Panc1 (cell line): ENCODE results near the gene C1QTNF1. TPM values are rescaled to one million over a fixed set of nuclear protein-coding genes. Genes with fewer than 3 reads are reported as not detected.

Source experiments
- ATAC-seq: fragments of 200-7000 bp; cut with Tn5 transposase; 2 replicates; pipeline ENCODE4 v1.9.1; 2020; ENCODE audit warnings: mild to moderate bottlenecking, moderate library complexity
- BruUV-seq: library from RNA; stranded (reverse); fragments of 400-500 nt; replicated peaks from 2 replicates; lab custom pipeline; 2021; lab: Mats Ljungman, UMichigan
- CTCF ChIA-PET: fragments of 300-600 bp; sonication (Branson Sonifier 250); formaldehyde crosslinking; loops from one replicate; lab custom pipeline; 2022; ENCODE audit warnings: antibody characterized with exemption; lab: Charles Lee
- POLR2A ChIA-PET: fragments of 300-600 bp; sonication (Branson Sonifier 250); formaldehyde crosslinking; loops from one replicate; lab custom pipeline; 2022; ENCODE audit warnings: antibody characterized with exemption; lab: Charles Lee
- DNase-seq: peaks from one replicate; pipeline ENCODE4 v3.0.0-alpha.2; 2010; ENCODE audit warnings: low read depth, low spot score
- H3K27ac ChIP-seq: 2 replicates; pipeline ENCODE4 v1.5.1; 2011; ENCODE audit warnings: mild to moderate bottlenecking, low read length, inconsistent platforms
- H3K27me3 ChIP-seq: fragments of 200-500 bp; sonication (Bioruptor generic); 2 replicates; pipeline ENCODE4 v1.6.0; 2014; ENCODE audit warnings: low read length, inconsistent platforms; ENCODE audit not compliant: control insufficient read depth, insufficient read depth
- H3K36me3 ChIP-seq: fragments of 200-500 bp; sonication (Bioruptor generic); 2 replicates; pipeline ENCODE4 v1.5.1; 2014; ENCODE audit warnings: inconsistent platforms, mild to moderate bottlenecking, low read length, moderate library complexity; ENCODE audit not compliant: control insufficient read depth, insufficient read depth
- H3K4me1 ChIP-seq: 2 replicates; pipeline ENCODE4 v1.5.1; 2011; ENCODE audit warnings: inconsistent platforms, mild to moderate bottlenecking, low read length, moderate library complexity; ENCODE audit not compliant: control insufficient read depth, insufficient read depth
- H3K4me3 ChIP-seq, 2 experiments: 2 replicates each; pipeline ENCODE4 v1.5.1; 2011 to 2012; ENCODE audit warnings: low read depth in 2 of 2, low read length in 2 of 2, mild to moderate bottlenecking in 2 of 2, inconsistent platforms in 1 of 2, moderate library complexity in 1 of 2
- H3K9me3 ChIP-seq: fragments of 200-500 bp; sonication (Bioruptor generic); 2 replicates; pipeline ENCODE4 v1.5.1; 2014; ENCODE audit warnings: low read depth, mild to moderate bottlenecking, inconsistent platforms, low read length, moderate library complexity; ENCODE audit not compliant: control insufficient read depth, insufficient read depth
- CTCF ChIP-seq: fragments of 450-650 bp; IDR thresholded peaks from 2 replicates; pipeline ENCODE4 v1.5.1; 2017; ENCODE audit warnings: mild to moderate bottlenecking
- POLR2AphosphoS5 ChIP-seq: IDR thresholded peaks from 2 replicates; pipeline ENCODE4 v1.6.1; 2012; ENCODE audit warnings: mild to moderate bottlenecking, low read depth, low read length, moderate library complexity
- SIN3A ChIP-seq: IDR thresholded peaks from 2 replicates; pipeline ENCODE4 v1.6.1; 2012; ENCODE audit warnings: low read depth, mild to moderate bottlenecking, low read length, moderate library complexity, borderline replicate concordance; ENCODE audit not compliant: insufficient read depth
- TCF7L2 ChIP-seq: IDR thresholded peaks from 2 replicates; pipeline ENCODE4 v1.6.1; 2011; ENCODE audit warnings: mild to moderate bottlenecking, low read depth, low read length, inconsistent platforms
- in situ Hi-C: cut with HindIII; loops from 2 replicates; pipeline ENCODE4 v1.10.0; 2016; ENCODE audit warnings: low sequenced_read_pairs, low pct_unique_long_range_greater_than_20kb
- intact Hi-C: fragments of 100-400 bp; cut with micrococcal nuclease; formaldehyde crosslinking; loops from one replicate; pipeline ENCODE4 v1.10.0; 2022; ENCODE audit not compliant: unreplicated experiment
- total RNA-seq: library from RNA; stranded (reverse); gene quantifications from one replicate; pipeline ENCODE4 v1.2.1, GENCODE V29; 2021; ENCODE audit not compliant: unreplicated experiment
- TF ChIP-seq, protein P1 (sequence below), 2 experiments: IDR thresholded peaks; 2 replicates each; pipeline ENCODE4 v1.6.1; 2011 to 2012; ENCODE audit warnings: low read depth in 2 of 2, control low read depth in 1 of 2, low read length in 1 of 2, mild to moderate bottlenecking in 1 of 2, moderate library complexity in 1 of 2; ENCODE audit not compliant: insufficient read depth in 1 of 2

The C1QTNF1 gene
- total RNA-seq, 1 experiment from 2014 or later = 1.5 TPM

- TF ChIP-seq POLR2AphosphoS5 (no peak), CTCF (no peak), TCF7L2 (no peak), SIN3A (no peak)
- TF ChIP-seq, protein P1, sequence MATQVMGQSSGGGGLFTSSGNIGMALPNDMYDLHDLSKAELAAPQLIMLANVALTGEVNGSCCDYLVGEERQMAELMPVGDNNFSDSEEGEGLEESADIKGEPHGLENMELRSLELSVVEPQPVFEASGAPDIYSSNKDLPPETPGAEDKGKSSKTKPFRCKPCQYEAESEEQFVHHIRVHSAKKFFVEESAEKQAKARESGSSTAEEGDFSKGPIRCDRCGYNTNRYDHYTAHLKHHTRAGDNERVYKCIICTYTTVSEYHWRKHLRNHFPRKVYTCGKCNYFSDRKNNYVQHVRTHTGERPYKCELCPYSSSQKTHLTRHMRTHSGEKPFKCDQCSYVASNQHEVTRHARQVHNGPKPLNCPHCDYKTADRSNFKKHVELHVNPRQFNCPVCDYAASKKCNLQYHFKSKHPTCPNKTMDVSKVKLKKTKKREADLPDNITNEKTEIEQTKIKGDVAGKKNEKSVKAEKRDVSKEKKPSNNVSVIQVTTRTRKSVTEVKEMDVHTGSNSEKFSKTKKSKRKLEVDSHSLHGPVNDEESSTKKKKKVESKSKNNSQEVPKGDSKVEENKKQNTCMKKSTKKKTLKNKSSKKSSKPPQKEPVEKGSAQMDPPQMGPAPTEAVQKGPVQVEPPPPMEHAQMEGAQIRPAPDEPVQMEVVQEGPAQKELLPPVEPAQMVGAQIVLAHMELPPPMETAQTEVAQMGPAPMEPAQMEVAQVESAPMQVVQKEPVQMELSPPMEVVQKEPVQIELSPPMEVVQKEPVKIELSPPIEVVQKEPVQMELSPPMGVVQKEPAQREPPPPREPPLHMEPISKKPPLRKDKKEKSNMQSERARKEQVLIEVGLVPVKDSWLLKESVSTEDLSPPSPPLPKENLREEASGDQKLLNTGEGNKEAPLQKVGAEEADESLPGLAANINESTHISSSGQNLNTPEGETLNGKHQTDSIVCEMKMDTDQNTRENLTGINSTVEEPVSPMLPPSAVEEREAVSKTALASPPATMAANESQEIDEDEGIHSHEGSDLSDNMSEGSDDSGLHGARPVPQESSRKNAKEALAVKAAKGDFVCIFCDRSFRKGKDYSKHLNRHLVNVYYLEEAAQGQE (IDR thresholded peaks at IDR 0.05; ENCODE audit: insufficient read depth in 1 of 2, low read depth in 2 of 2, low read length in 1 of 2) = no peak
- in situ Hi-C loops (no loop called here), intact Hi-C loops (no loop called here)
- Histone ChIP-seq H3K36me3 (no peaks in the 10 kb centered on the region; the same call in 1 of the 2 replicates), H3K4me1 (peaks cover 19% of the 10 kb centered on the region; the same call in 1 of the 2 replicates), H3K27ac (no peak overlapping the region; the same call in 1 of the 2 replicates), H3K4me3 (no peak overlapping the region), H3K9me3 (no peaks in the 10 kb centered on the region), H3K27me3 (no peaks in the 10 kb centered on the region)
- ATAC-seq (no peak), DNase-seq (no peak)
- no TSS peak for BruUV-seq
- ChIA-PET POLR2A (no interaction called here), CTCF (interaction anchor here (0.6 kb wide), 1 partner anchor 497 kb away, joined by 7 read pairs; no protein-coding TSS in a partner anchor)
Measured at GRCh38 chr17:78980624-78980972, 43.4 kb upstream of the C1QTNF1 start.

GRCh38 chr17:78981010-78981888, 42.7 kb upstream of the C1QTNF1 start:
- Histone ChIP-seq H3K4me1 (peaks cover 26% of the 10 kb centered on the region), H3K36me3 (no peaks in the 10 kb centered on the region; the same call in 1 of the 2 replicates), H3K27ac (no peak overlapping the region), H3K9me3 (no peaks in the 10 kb centered on the region), H3K4me3 (no peak overlapping the region), H3K27me3 (no peaks in the 10 kb centered on the region)
- intact Hi-C loops = no loop called here
- in situ Hi-C loops = no loop called here
- no TSS peak for BruUV-seq
- CTCF ChIA-PET = no interaction called here
- DNase-seq (no peak), ATAC-seq (no peak)
- TF ChIP-seq, protein P1 (IDR thresholded peaks at IDR 0.05; ENCODE audit: insufficient read depth in 1 of 2, low read depth in 2 of 2, low read length in 1 of 2) = no peak
- TF ChIP-seq TCF7L2 = no peak
- no peak for TF ChIP-seq SIN3A
- TF ChIP-seq CTCF = no peak
- TF ChIP-seq POLR2AphosphoS5 = no peak
- POLR2A ChIA-PET = no interaction called here
